CD4-positive, alpha-beta T cell treated with Interleukin-21 for 1 hour (primary cell): ENCODE measurements around the gene OR2AJ1.

Source experiments
- DNase-seq: peaks from one replicate; pipeline ENCODE4 v3.0.0-alpha.2; 2020

The OR2AJ1 gene

DNA sequence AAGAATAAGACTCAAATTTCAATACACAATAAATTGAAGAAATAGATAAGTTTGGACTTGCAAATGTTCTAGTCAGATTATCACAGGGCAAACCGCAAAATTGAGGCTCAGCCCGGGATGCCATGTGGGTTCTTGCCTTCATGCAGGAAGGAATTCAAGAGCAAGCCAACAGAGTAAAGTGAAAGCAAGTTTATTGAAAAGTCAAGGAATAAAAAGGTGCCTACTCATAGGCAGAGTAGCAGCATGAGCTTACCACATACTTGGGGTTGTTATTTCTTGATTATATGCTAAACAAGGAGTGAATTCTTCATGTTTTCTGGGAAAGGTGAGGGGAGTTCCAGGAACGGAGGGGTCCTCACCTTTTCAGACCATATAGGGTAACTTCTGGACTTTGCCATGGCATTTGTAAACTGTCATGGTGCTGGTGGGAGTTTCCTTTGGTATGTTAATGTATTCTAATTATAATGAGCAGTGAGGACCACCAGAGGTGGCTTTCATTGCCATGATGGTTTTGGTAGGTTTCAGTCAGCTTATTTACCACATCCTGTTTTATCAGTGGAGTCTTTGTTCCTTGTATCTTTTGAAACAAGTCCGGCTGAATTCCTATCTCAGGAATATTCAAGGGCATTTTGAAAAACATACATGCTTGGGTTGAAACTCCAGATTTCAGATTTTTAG, 38.4 kb downstream of the OR2AJ1 start:
- no peak for DNase-seq

DNA sequence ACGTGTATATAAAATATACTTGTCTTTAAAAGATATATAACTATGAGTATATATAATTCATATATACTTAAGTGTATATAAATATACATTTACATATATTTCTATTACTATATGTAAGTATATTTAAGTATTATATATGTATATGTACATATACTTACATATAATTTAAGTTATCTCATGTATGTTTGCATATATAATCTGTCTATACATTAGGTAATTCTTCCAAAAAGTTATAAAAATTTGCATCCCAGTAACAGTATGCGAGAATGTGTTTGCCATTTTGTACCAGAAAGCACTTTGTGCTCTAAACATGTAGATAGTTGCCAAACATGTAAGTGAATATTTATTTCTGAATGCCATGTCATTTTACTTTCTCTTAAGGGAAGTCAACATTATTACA, 40.2 kb downstream of the OR2AJ1 start, which contains the start of gene OR2AK2:
Gene OR2AK2, plus strand, starts transcription at position 301 of the 400 bp plus-strand sequence. CDS start 144 bp downstream, outside the sequence.
- DNase-seq = no peak

DNA sequence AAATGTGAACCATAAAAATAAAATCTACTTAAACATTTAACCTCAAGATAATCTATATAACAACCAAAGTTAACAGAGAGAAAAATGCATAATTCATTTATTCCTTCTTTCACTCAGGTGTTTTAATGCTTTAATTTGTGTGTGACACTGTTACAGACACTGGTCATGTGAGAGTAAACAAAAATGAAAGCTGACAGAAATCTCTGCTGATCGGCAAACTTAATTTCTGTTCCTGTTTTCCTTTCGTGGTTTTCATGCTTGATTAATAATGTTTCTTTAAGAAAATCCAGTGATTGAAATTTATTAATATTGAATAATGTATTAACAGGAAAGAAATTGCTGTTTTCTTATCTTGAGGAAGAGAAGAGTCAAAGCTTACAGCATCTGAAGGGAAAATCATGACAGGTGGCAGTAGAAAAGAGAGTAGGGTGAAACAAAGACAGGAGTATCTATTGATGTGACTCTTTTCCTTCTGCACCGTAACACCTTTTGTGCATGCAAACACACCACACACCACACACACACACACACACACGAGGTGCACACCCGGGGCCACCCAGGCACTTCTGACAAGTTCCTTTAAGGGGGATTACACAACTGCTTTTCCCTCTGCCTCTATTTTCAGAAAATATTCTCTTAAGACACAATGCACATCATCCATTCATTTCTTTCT, 42.0 kb downstream of the OR2AJ1 start:
- no peak for DNase-seq
